Fibroblast of pulmonary artery (primary cell): Measurements from ENCODE around the gene MT1E.

Experiments
- DNase-seq: peaks from one replicate; pipeline ENCODE4 v3.0.0-alpha.2; 2010; ENCODE audit warnings: low read depth
- H3K4me3 ChIP-seq: replicated peaks from 2 replicates; pipeline ENCODE4 v1.5.1; 2011; ENCODE audit warnings: low read depth, mild to moderate bottlenecking, control low read depth, low read length, moderate library complexity
- CTCF ChIP-seq: IDR thresholded peaks from 2 replicates; pipeline ENCODE4 v1.5.1; 2011; ENCODE audit warnings: mild to moderate bottlenecking, control low read depth, low read length, inconsistent platforms; ENCODE audit errors: missing control alignments

The MT1E gene

GRCh38 chr16:56647641-56648431 is 22.3 kb downstream of the MT1E start:
- H3K4me3 ChIP-seq: no peak overlapping the region
- no peak for TF ChIP-seq CTCF
- DNase-seq: no peak

- H3K4me3 ChIP-seq: no peak overlapping the region
- TF ChIP-seq CTCF: no peak
- no peak for DNase-seq
Measured at GRCh38 chr16:56649271-56649670, 23.7 kb downstream of the MT1E start.

- no peak overlapping the region for H3K4me3 ChIP-seq
- no peak for TF ChIP-seq CTCF
- no peak for DNase-seq
Measured at GRCh38 chr16:56649820-56650219, 24.2 kb downstream of the MT1E start.

- H3K4me3 ChIP-seq: no peak within 1 kb of the TSS
- no peak for DNase-seq
- no peak for TF ChIP-seq CTCF
Measured at GRCh38 chr16:56651586-56651985, 26.0 kb downstream of the MT1E start, which contains the start of gene MT1B. MT1B (plus strand) TSS chr16:56651886; CDS start chr16:56651954, 68 bp downstream.

- TF ChIP-seq CTCF: no peak
- no peak overlapping the region for H3K4me3 ChIP-seq
- no peak for DNase-seq
Measured at GRCh38 chr16:56652600-56652999, 27.0 kb downstream of the MT1E start.

GRCh38 chr16:56653218-56653617 is 27.6 kb downstream of the MT1E start:
- no peak overlapping the region for H3K4me3 ChIP-seq
- TF ChIP-seq CTCF: no peak
- no peak for DNase-seq
